ENCODE data around the gene B4GAT1. TPM values are rescaled to one million over a fixed set of nuclear protein-coding genes. Genes with fewer than 3 reads are reported as not detected.

B4GAT1 gene
- total and polyA plus RNA-seq, 9 of the 15 experiments (the other 6 are each of a cell fraction or from before 2014, with no cell fraction given) = 0.86 to 9.5 (median 3.8) TPM

DNA sequence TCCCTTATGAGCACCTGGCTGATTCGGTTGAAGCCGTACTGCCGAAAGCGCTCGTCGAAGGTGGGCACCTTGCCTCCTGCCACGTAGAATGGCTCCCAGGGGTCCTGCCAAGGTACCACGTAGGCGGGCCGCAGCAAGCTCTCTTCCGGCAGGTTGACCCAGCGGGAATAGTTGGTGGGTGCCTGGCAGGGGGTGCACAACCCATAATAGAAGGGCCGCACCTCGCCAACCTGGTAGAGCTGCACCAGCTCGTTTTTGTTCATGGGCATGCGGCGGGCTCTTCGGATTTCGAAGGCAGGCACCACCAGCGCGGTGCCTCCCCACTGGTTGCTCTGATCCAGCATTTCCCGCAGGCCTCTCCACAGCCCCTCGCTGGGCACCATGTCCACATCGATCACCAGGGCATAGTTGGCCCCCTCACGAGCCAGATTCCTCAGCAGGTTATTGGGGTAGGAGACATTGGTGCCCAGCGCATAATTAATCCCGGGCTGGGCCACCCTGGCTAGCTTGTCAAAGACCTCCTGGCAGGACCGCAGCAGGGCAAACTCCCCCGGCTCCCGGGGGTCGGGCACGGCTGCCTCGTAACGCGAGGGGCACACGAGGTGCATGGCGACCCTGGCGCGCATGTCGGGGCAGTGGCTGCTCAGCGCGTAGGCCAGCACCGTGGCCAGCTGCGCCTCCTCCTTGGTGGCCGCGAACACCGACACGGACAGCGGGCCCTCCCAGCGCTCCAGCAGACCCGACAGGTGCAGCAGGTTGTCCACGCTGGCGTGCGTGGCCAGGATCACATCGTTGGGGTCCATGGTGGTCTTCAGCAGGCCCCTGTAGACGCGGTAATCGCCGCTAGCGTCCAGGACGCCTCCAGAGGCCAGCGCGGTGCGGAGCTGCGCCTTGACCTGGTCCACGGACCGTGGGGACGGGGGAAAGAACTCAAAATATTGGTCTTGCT, 679 bp downstream of the B4GAT1 start (continued):
- no peak for TF ChIP-seq SUPT5H (IDR thresholded peaks at IDR 0.05)
- 0 out of 2 replicates have a peak, but pooled peaks have one; percentile 48 for TF ChIP-seq HNRNPL (IDR thresholded peaks at IDR 0.05; ENCODE audit: low read depth, low read length)
- TF ChIP-seq FOXP1 (CRISPR knock-in tag; IDR thresholded peaks at IDR 0.05) = 0 out of 2 replicates have a peak, but pooled peaks have one; percentile 47
- TF ChIP-seq ZNF282 (CRISPR knock-in tag; IDR thresholded peaks at IDR 0.05) = 0 out of 2 replicates have a peak, but pooled peaks have one; percentile 18
- TF ChIP-seq GATAD2A (IDR thresholded peaks at IDR 0.05) = 0 out of 2 replicates have a peak, but pooled peaks have one; percentile 9
- TF ChIP-seq ZBTB7A (IDR thresholded peaks at IDR 0.05; ENCODE audit: borderline replicate concordance, control insufficient read depth, low read depth, low read length) = peak; percentile 46; the same call in 1 of the 2 replicates
- TF ChIP-seq MBD1 (CRISPR knock-in tag; IDR thresholded peaks at IDR 0.05) = 0 out of 2 replicates have a peak, but pooled peaks have one; percentile 15
- 0 out of 2 replicates have a peak, but pooled peaks have one; percentile 21 for TF ChIP-seq ZFX (CRISPR knock-in tag; IDR thresholded peaks at IDR 0.05)

DNA sequence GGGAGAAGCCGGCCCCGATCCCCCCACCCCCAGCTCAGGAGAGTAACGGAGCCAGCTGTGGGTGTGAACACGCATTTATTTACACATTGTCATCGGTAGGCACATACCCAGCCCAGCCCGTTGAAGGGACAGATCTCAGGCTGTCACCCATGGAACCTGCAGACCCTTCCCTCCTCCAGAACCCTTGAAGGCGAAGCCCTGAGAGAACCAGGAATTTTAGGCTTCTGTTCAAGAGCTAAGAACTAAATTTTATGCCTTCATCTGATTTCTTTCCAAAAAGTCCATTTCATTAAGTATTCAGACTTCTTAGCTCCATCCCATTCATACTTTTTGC, 2.1 kb downstream of the B4GAT1 start:
- POLR2A ChIA-PET = interaction anchor here (1.5 to 2.4 kb wide), 4 partner anchors 9 to 40 kb away, joined by 4 to 6 read pairs (median 6); partner anchors contain the start of genes RIN1 and SLC29A2
- Histone ChIP-seq H3K27ac (ENCODE audit: extremely low read depth, low read depth, low read length) (peak overlapping the region; percentile 65), H3K27me3 (ENCODE audit: control insufficient read depth in 2 of 2, insufficient read depth in 2 of 2, low read length in 2 of 2) (no peaks in the 10 kb centered on the region), H3K79me2 (ENCODE audit: control insufficient read depth, insufficient read depth, low read length) (peaks cover 23% of the 10 kb centered on the region), H3K9ac (ENCODE audit: insufficient read depth in 1 of 2, low read depth in 2 of 2, low read length in 2 of 2) (peak overlapping the region; percentile 75 to 99), H3K4me1 (replicated peaks in 1 of 2; ENCODE audit: control insufficient read depth in 2 of 2, insufficient read depth in 2 of 2, low read length in 2 of 2) (peaks cover 19 to 37% of the 10 kb centered on the region in 2 experiments), H3K36me3 (ENCODE audit: control insufficient read depth, insufficient read depth, low read length) (peaks cover 30% of the 10 kb centered on the region; the same call in 2 of the 3 replicates), H3K4me2 (ENCODE audit: insufficient read depth, low read length) (peak overlapping the region; percentile 91), H4K20me1 (replicated peaks; ENCODE audit: control insufficient read depth, insufficient read depth, low read length) (no peaks in the 10 kb centered on the region), H2AFZ (ENCODE audit: low read depth, low read length) (peak overlapping the region; percentile 89), H3K4me3 (peak overlapping the region; percentile 81), H3K9me1 (ENCODE audit: control insufficient read depth, insufficient read depth, low read length) (no peaks in the 10 kb centered on the region), H3K9me3 (replicated peaks; ENCODE audit: control insufficient read depth, insufficient read depth, low read depth, low read length) (no peaks in the 10 kb centered on the region)
- ATAC-seq = peak; percentile 19
- FAIRE-seq = no peak
- no peak for DNase-seq (ENCODE audit: extremely low read depth in 1 of 4, low spot score in 3 of 4)
- WGBS (ENCODE audit: insufficient coverage, low coverage, missing lambda C conversion rate) = 2% methylated on average over 6 of the region's 7 CpGs
- in situ Hi-C loops (cut with MboI) = no loop called here
- CTCF ChIA-PET (ENCODE audit: low intra/inter-chr PET ratio) = no interaction called here
- intact Hi-C loops (cut with micrococcal nuclease) = no loop called here
- BruUV-seq (replicated peaks) = no TSS peak
- 0 out of 4 replicates have a peak, but pooled peaks have one; percentile 19 to 24 for TF ChIP-seq NRF1 (conservative IDR thresholded peaks at IDR 0.05 in 1 of 2, IDR thresholded peaks at IDR 0.05 in 1 of 2)
- no peak for TF ChIP-seq SMAD3 (CRISPR knock-in tag; conservative IDR thresholded peaks at IDR 0.05)
- no peak for TF ChIP-seq ESRRA (IDR thresholded peaks at IDR 0.05; ENCODE audit: borderline replicate concordance, low read depth)
- TF ChIP-seq ZFX (CRISPR knock-in tag; IDR thresholded peaks at IDR 0.05) = peak; percentile 65
- 0 out of 2 replicates have a peak, but pooled peaks have one; percentile 44 for TF ChIP-seq SREBF2 (CRISPR knock-in tag; IDR thresholded peaks at IDR 0.05)
- TF ChIP-seq YY1 (IDR thresholded peaks at IDR 0.05; ENCODE audit: borderline replicate concordance in 1 of 3, control insufficient read depth in 1 of 3, extremely low read depth in 1 of 3, insufficient read depth in 3 of 3, insufficient read length in 1 of 3, insufficient replicate concordance in 2 of 3, low read depth in 1 of 3, low read length in 2 of 3) = peak in 1 of 3 experiments; percentile 0
- peak; percentile 12; the same call in 1 of the 2 replicates for TF ChIP-seq GABPB1 (CRISPR knock-in tag; IDR thresholded peaks at IDR 0.05)
- TF ChIP-seq RHOXF2B (CRISPR knock-in tag; conservative IDR thresholded peaks at IDR 0.05) = no peak
- no peak for TF ChIP-seq NR2C2 (CRISPR knock-in tag; IDR thresholded peaks at IDR 0.05)
- TF ChIP-seq NR2C2 (tag; IDR thresholded peaks at IDR 0.05) = peak; percentile 7; the same call in 1 of the 2 replicates
- TF ChIP-seq CXXC5 (CRISPR knock-in tag; IDR thresholded peaks at IDR 0.05) = 0 out of 2 replicates have a peak, but pooled peaks have one; percentile 14
- TF ChIP-seq MEF2A (IDR thresholded peaks at IDR 0.05; ENCODE audit: control insufficient read depth, low read depth, low read length) = no peak
